ENCODE results near the gene SMARCD2.
A peak's percentile ranks its signal among the peaks of the same experiment; 100 is the strongest.

Gene SMARCD2

GRCh38 chr17:63831505-63831904, 11.0 kb downstream of the SMARCD2 start:
- DNase-seq: no peak

DNA sequence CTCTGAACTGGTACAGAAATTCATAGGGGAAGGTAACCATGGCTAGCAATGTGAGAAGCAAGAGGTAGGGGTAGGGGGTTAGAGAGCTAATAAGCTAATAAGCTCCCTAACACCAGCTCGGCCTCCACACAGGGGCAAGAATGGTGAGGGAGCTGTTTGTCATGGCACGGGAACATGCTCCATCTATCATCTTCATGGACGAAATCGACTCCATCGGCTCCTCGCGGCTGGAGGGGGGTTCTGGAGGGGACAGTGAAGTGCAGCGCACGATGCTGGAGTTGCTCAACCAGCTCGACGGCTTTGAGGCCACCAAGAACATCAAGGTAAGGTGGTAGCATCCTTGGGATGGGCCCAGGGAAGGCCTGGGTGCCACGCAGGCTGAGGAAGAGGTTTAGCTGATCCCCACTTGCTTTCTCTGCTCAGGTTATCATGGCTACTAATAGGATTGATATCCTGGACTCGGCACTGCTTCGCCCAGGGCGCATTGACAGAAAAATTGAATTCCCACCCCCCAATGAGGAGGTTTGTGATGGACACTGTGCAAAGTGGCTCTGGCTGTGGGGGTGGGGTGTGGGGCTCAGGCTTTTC, 11.5 kb downstream of the SMARCD2 start:
- no peak for DNase-seq

GRCh38 chr17:63830278-63830677, 12.2 kb downstream of the SMARCD2 start:
- no peak for DNase-seq

GRCh38 chr17:63828936-63829335, 13.5 kb downstream of the SMARCD2 start:
- no peak for DNase-seq

GRCh38 chr17:63827801-63828221, 14.7 kb downstream of the SMARCD2 start:
- no peak for DNase-seq

DNA sequence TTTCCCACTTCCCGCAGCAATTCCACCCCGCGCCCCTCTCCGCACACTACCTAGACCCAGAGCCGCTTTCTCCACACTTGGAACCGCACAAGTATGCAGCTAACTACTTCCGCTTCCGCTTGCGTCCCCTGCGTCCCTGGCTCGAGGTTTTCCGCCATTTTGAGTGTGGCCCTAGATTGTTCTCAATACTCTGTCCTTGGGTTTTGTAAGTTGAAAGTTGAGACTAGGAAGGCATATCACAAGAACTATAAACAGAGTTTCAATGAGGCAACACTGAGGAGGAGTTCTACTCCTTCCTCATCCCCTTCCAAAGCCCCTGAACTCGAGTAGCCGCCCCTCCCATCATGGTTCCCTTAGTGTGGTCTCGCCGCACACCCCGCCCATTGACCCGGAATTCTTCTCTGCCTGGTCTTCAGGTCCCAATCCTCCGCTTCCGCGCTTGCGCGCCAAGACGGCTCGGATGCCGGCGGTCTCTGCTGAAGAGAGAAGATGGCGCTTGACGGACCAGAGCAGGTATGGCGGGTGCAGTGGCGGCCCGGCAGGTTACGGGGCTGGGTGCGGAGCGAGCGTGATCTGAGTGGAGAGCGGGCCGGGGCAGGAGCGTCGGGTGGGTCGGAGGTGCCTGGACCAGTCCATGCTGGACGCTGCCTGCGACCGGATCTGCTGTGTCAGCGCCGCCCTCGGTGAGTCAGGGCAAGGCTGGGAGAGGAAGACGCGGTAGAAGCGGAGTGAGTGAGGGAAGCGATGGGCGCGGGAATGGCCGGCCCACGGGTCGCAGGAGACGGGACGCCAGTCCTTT, 15.3 kb downstream of the SMARCD2 start, which contains the start of the genes FTSJ3 and PSMC5:
TSS of gene FTSJ3 (minus strand) at position 662 of the 799 bp plus-strand sequence. CDS start 761 bp downstream, outside the sequence.
TSS of gene PSMC5 (plus strand) at position 430 of the 799 bp plus-strand sequence. CDS start at position 490, 60 bp downstream.
- peak; percentile 92 for DNase-seq

DNA sequence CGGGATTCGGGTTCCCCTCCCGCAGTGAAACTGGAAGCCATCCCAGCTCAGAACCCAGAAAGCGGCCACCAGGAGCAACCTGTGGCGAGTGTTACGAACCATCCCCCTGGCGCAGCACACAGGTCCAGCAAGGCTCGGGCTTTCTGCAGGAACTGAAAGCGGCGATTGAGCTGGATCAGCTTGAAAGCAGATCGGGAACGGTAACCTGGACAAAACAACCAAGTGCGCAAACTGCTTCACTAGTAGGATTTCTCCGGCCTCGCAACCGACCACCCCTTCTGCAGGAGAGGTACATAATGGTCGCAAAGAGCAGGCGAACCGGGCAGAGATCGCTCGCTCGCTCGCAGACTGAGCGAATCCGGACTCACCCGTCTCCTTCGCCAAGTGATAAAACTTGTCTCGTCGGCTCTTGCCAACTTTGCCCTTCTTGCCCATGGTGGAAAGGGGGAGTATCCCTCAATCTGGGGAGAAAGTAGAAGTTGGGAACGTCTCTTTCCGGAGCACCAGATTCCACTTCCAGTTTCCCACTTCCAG, 15.9 kb downstream of the SMARCD2 start:
- DNase-seq: no peak

DNA sequence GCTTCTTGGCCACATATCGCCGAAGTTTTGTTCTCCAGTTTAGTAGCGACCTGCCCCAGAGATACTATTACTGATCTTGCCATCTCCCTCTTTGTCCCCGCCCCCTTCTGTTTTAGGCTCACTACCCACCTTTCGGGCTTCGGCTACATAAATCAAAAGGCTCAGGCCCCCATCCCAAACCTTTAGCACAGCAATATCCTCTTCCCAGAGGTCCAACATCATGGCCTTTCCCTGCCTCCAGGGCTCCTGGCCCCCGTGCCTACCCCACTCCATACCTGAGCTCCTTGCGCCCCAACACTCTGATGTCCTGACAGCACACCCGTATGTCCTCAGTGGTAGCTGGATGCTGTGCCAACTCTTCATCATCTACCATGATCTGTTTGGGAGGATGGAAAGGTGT, 18.1 kb downstream of the SMARCD2 start:
- no peak for DNase-seq

DNA sequence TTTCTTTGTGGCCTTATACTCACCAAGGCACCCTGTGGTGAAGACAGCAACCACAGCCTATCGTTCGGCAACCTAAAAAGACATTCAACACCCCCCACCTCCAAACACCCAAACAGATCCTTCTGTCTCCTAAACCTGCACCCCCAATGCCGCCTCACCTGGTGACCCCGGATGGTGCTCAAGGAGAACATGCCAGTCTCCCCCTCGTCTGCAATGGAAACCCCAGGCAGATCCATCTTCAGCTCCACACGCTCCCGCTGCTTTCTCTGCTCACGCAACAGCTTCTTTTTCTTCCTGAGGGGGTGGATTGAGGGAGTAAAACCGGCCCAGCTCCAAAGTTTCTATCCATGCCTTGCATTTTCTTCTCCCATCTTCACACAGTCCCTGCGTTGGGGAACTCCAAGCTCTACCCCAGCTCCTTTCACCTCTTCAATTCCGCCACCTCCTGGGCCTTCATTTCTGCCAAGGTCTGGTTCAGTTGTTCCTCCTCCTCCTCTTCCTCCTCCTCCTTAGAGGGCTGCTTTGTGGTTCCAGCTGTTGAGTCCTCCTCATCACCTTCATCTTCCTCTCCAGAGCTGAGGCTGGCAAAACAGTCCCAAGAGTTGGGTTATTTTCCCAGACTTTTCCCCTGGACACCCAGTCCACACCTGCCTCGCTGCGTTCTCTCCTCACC, 18.7 kb downstream of the SMARCD2 start:
- DNase-seq: no peak

DNA sequence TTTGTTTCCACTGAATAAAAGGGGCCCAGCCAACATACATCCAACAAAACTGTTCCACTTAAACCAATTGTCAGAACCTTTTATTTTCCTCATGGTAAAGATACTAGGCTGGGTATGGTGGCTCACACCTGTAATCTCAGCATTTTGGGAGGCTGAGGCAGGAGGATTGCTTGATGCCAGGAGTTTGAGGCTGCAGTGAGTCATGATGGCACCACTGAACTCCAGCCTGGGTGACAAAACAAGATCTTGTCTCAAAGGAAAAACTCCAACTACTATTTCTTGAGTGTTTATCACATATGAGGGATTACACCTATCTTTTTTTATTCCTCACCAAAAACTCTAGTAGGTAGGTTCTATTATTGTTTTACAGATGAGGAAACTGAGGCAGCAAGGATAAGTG, 19.9 kb downstream of the SMARCD2 start:
- DNase-seq: no peak

- no peak for DNase-seq
Measured at GRCh38 chr17:63821804-63822203, 20.7 kb downstream of the SMARCD2 start.

GRCh38 chr17:63820963-63821561, 21.4 kb downstream of the SMARCD2 start:
- DNase-seq: no peak

- DNase-seq: no peak
Measured at GRCh38 chr17:63819585-63820537, 22.6 kb downstream of the SMARCD2 start.

DNA sequence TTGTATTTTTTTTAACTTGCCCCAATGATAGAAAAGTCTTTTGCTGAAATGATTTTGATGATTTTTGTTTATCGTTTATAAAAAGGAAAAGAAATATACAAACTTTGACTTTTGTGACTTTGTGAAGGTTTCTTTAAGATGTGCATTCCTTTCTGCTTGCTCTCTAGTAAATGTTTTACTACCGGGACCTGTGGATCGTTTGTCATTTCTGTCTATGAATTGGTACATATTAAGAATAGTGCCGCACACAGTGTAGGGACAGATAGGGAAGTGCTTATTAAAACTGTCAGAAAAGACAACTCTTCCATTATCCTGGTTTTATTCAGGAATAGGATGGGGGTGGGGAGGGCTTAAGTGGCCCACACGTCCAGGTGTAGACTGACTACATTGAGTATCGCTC, 23.4 kb downstream of the SMARCD2 start:
- no peak for DNase-seq

- no peak for DNase-seq
Measured at GRCh38 chr17:63817736-63818385, 24.6 kb downstream of the SMARCD2 start.

- DNase-seq: no peak
Measured at GRCh38 chr17:63816669-63817068, 25.8 kb downstream of the SMARCD2 start.

GRCh38 chr17:63816123-63816522, 26.4 kb downstream of the SMARCD2 start:
- no peak for DNase-seq

DNA sequence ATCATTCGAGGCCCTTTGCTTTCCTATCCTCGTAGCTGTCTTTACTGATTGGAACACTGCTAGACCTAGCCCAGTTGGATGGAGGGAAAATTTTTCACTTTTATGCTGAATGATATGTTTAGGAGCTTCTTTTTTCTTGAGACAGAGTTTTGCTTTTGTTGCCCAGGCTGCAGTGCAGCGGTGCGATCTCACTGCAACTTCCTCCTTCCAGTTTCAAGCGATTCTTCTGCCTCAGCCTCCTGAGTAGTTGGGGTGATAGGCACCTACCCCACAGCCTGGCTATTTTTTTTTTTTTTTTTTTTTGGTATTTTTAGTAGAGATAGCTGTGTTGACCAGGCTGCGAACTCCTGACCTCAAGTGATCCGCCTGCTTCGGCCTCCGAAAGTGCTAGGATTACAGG, 32.5 kb downstream of the SMARCD2 start:
- DNase-seq: no peak

GRCh38 chr17:63805591-63805990, 36.9 kb downstream of the SMARCD2 start:
- no peak for DNase-seq

DNA sequence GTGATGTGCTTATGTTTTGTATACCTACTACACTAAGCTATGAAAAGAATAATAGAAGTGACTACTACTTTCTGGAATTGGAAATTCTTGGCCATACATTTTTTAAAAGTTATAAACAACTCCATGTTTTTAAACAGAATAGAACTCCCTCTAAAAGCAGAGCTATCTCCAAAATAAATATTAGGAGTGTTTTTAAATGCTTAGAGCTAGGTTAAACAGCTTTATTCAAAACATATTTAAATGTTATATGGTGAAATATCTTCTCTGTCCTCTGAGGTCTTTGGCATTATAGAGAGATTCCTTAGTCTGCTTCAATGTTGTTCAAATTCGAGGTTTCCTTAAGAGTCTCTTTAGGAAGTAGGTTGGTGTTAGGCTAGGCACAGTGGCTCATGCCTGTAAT, 38.2 kb downstream of the SMARCD2 start:
- no peak for DNase-seq

DNA sequence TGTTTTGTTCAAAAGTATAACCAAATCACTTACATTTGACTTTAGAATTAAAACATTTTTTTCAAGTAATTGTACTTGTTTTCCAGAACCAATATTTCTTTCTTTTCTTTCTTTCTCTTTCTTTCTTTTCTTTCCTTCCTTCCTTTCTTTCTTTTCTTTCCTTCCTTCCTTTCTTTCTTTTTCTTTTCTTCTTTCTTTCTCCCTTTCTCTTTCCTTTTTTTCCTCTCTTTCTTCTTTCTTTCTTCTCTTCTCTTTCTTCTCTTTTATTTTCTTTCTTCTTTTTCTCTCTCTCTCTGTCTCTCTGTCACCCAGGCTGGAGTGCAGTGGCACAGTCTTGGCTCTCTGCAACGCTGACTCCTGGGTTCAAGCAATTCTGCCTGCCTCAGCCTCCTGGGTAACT, 41.7 kb downstream of the SMARCD2 start:
- no peak for DNase-seq

All from activated T-cell treated with anti-CD3 and anti-CD28 coated beads, Interleukin-2, amount 50 U/mL, for 1 hour (primary cell).